WTC11 (cell line): ENCODE measurements around the gene ASIP. TPM values are rescaled to one million over a fixed set of nuclear protein-coding genes. Genes with fewer than 3 reads are reported as not detected.
"Not testable (repeated sequence)": the region's sequence is repeated elsewhere in the genome, so short reads cannot be mapped to it uniquely, and the experiment has no call there.

Experiments used
- ATAC-seq: fragments of 200-7000 bp; cut with Tn5 transposase; 2 replicates; pipeline ENCODE4 v1.10.0; 2021; ENCODE audit warnings: mild to moderate bottlenecking, moderate library complexity
- CTCF ChIA-PET: fragments of 300-600 bp; sonication (Branson Sonifier 250); formaldehyde crosslinking; loops from one replicate; lab custom pipeline; 2021; ENCODE audit warnings: antibody characterized with exemption; lab: Charles Lee
- POLR2A ChIA-PET: fragments of 350-600 bp; sonication (Branson Sonifier 250); formaldehyde crosslinking; loops from one replicate; lab custom pipeline; 2021; ENCODE audit warnings: antibody characterized with exemption; lab: Charles Lee
- DNase-seq: peaks from one replicate; pipeline ENCODE4 v3.0.0; 2021; ENCODE audit warnings: low spot score
- H3K27ac Mint-ChIP-seq: 2 replicates; pipeline ENCODE4 v1.8.0; 2021; ENCODE audit warnings: mixed read lengths
- H3K27me3 Mint-ChIP-seq: 2 replicates; pipeline ENCODE4 v1.8.0; 2021; ENCODE audit warnings: low read depth, mild to moderate bottlenecking, moderate library complexity, mixed read lengths
- H3K36me3 Mint-ChIP-seq: 2 replicates; pipeline ENCODE4 v1.8.0; 2021; ENCODE audit warnings: mixed read lengths
- H3K4me1 Mint-ChIP-seq: 2 replicates; pipeline ENCODE4 v1.8.0; 2022; ENCODE audit warnings: mixed read lengths
- H3K4me3 Mint-ChIP-seq: 2 replicates; pipeline ENCODE4 v1.8.0; 2021; ENCODE audit warnings: mild to moderate bottlenecking, moderate library complexity, mixed read lengths
- H3K9me3 Mint-ChIP-seq: 2 replicates; pipeline ENCODE4 v1.8.0; 2021; ENCODE audit warnings: mixed read lengths
- CREM ChIP-seq: sonication (generic); formaldehyde crosslinking; IDR thresholded peaks from 2 replicates; pipeline ENCODE4 v1.8.1; 2022; ENCODE audit warnings: mild to moderate bottlenecking, missing genetic modification reagents, moderate library complexity
- EMX1 ChIP-seq: fragments of 250-450 bp; sonication (Bioruptor Pico); IDR thresholded peaks from 2 replicates; pipeline ENCODE4 v1.8.0; 2021; ENCODE audit warnings: mild to moderate bottlenecking
- FOXP4 ChIP-seq: sonication (generic); formaldehyde crosslinking; IDR thresholded peaks from 2 replicates; pipeline ENCODE4 v1.8.0; 2022; ENCODE audit warnings: mild to moderate bottlenecking, missing genetic modification reagents
- GABPB1 ChIP-seq: sonication (generic); formaldehyde crosslinking; IDR thresholded peaks from 2 replicates; pipeline ENCODE4 v1.8.1; 2023; ENCODE audit warnings: mild to moderate bottlenecking, missing genetic modification reagents
- HMGA2 ChIP-seq: fragments of 250-450 bp; sonication (Bioruptor Pico); IDR thresholded peaks from 2 replicates; pipeline ENCODE4 v1.4.0; 2021; ENCODE audit warnings: mild to moderate bottlenecking, moderate library complexity
- JUN ChIP-seq: sonication (generic); formaldehyde crosslinking; IDR thresholded peaks from 2 replicates; pipeline ENCODE4 v1.8.0; 2023; ENCODE audit warnings: mild to moderate bottlenecking, missing genetic modification reagents
- MXD4 ChIP-seq: fragments of 250-450 bp; sonication (Bioruptor Pico); IDR thresholded peaks from 2 replicates; pipeline ENCODE4 v1.8.0; 2021; ENCODE audit warnings: mild to moderate bottlenecking, moderate library complexity, borderline replicate concordance
- NFE2L1 ChIP-seq: sonication (generic); formaldehyde crosslinking; IDR thresholded peaks from 2 replicates; pipeline ENCODE4 v1.8.1; 2023; ENCODE audit warnings: missing genetic modification reagents
- PRDM15 ChIP-seq: sonication (generic); formaldehyde crosslinking; IDR thresholded peaks from 2 replicates; pipeline ENCODE4 v1.8.0; 2022; ENCODE audit warnings: missing genetic modification reagents
- SOX15 ChIP-seq: fragments of 250-450 bp; sonication (Bioruptor Pico); IDR thresholded peaks from 2 replicates; pipeline ENCODE4 v1.9.0; 2021; ENCODE audit warnings: mild to moderate bottlenecking
- ZNF396 ChIP-seq: fragments of 250-450 bp; sonication (Bioruptor Pico); IDR thresholded peaks from 2 replicates; pipeline ENCODE4 v1.8.0; 2021; ENCODE audit warnings: mild to moderate bottlenecking, moderate library complexity, borderline replicate concordance
- ZNF425 ChIP-seq: fragments of 250-450 bp; sonication (Bioruptor Pico); conservative IDR thresholded peaks from 2 replicates; pipeline ENCODE4 v1.9.0; 2021; ENCODE audit warnings: mild to moderate bottlenecking
- total RNA-seq: library from RNA; stranded (reverse); gene quantifications from 3 replicates; pipeline ENCODE4 v1.2.3, GENCODE V29; 2021
- TF ChIP-seq, protein P1 (sequence below): sonication (generic); formaldehyde crosslinking; IDR thresholded peaks from 2 replicates; pipeline ENCODE4 v1.8.1; 2023; ENCODE audit warnings: mild to moderate bottlenecking, moderate library complexity, missing genetic modification reagents
- TF ChIP-seq, protein P2 (sequence below): sonication (generic); formaldehyde crosslinking; IDR thresholded peaks from 2 replicates; pipeline ENCODE4 v1.8.1; 2022; ENCODE audit warnings: low read depth, missing genetic modification reagents, borderline replicate concordance
- TF ChIP-seq, protein P3 (sequence below): sonication (generic); formaldehyde crosslinking; IDR thresholded peaks from 2 replicates; pipeline ENCODE4 v1.8.0; 2022; ENCODE audit warnings: mild to moderate bottlenecking, missing genetic modification reagents
- TF ChIP-seq, protein P4 (sequence below): sonication (generic); formaldehyde crosslinking; IDR thresholded peaks from 2 replicates; pipeline ENCODE4 v1.8.1; 2022; ENCODE audit warnings: mild to moderate bottlenecking, missing genetic modification reagents, moderate library complexity, borderline replicate concordance

Gene ASIP
- total RNA-seq, 1 experiment from 2014 or later = not detected

DNA sequence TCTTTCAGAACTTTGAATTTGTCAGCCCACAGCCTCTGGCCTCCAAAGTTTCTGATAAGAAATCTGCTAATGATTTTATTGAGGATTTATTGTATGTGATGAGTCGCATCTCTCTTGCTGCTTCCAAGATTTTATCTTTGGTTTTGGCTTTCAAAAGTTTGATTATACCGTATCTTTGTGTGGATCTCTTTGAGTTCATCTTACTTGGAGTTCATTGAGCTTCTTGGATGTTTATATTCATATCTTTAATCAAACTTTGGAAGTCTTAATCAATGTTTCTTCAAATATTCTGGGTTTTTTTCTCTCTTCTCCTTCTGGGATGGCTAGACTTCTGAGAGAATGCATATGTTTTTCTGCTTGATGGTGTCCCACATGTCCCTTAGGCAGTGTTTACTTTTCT is 3.3 kb upstream of the ASIP start (continued):
- no peak for TF ChIP-seq CREM
- no peak for TF ChIP-seq GABPB1

DNA sequence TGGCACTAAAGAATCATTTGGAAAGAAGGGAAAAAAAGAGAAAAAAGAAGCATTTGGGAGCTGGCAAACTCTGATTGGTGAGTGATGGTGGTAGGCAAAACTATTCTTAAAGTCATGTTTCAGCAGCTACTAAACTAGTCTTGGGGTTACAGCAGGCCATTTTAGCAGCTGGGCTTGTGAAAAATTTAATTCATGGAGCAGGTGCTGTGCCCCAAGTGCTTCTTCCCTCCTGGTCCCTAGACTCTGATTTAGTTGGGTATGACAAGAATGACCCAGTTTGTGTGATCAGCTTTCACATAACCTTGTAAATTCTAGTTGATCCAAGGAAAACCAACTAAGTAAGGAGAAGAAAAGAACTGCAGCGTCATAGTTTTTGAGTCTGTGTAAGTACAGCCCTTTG is 1.1 kb upstream of the ASIP start:
- H3K4me1 Mint-ChIP-seq = peaks cover 8% of the 10 kb centered on the region
- H3K9me3 Mint-ChIP-seq = peaks cover 16% of the 10 kb centered on the region
- POLR2A ChIA-PET = interaction anchor here (1.6 kb wide), 1 partner anchor 9 kb away, joined by 5 read pairs; no protein-coding TSS in a partner anchor
- CTCF ChIA-PET = interaction anchor here (0.7 to 2.8 kb wide), 4 partner anchors 16 to 283 kb away, joined by 3 to 12 read pairs (median 3); no protein-coding TSS in a partner anchor
- no peak overlapping the region for H3K4me3 Mint-ChIP-seq
- DNase-seq (no peak), ATAC-seq (no peak)
- H3K36me3 Mint-ChIP-seq = peaks cover 5% of the 10 kb centered on the region; the same call in 1 of the 2 replicates
- H3K27ac Mint-ChIP-seq = no peak overlapping the region
- TF ChIP-seq EMX1 (CRISPR knock-in tag) (no peak), MXD4 (CRISPR knock-in tag) (no peak), ZNF396 (no peak), NFE2L1 (CRISPR knock-in tag) (no peak), PRDM15 (CRISPR knock-in tag) (no peak)
- TF ChIP-seq, protein P1, sequence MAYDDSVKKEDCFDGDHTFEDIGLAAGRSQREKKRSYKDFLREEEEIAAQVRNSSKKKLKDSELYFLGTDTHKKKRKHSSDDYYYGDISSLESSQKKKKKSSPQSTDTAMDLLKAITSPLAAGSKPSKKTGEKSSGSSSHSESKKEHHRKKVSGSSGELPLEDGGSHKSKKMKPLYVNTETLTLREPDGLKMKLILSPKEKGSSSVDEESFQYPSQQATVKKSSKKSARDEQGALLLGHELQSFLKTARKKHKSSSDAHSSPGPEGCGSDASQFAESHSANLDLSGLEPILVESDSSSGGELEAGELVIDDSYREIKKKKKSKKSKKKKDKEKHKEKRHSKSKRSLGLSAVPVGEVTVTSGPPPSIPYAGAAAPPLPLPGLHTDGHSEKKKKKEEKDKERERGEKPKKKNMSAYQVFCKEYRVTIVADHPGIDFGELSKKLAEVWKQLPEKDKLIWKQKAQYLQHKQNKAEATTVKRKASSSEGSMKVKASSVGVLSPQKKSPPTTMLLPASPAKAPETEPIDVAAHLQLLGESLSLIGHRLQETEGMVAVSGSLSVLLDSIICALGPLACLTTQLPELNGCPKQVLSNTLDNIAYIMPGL (CRISPR knock-in tag) = no peak
- TF ChIP-seq, protein P2, sequence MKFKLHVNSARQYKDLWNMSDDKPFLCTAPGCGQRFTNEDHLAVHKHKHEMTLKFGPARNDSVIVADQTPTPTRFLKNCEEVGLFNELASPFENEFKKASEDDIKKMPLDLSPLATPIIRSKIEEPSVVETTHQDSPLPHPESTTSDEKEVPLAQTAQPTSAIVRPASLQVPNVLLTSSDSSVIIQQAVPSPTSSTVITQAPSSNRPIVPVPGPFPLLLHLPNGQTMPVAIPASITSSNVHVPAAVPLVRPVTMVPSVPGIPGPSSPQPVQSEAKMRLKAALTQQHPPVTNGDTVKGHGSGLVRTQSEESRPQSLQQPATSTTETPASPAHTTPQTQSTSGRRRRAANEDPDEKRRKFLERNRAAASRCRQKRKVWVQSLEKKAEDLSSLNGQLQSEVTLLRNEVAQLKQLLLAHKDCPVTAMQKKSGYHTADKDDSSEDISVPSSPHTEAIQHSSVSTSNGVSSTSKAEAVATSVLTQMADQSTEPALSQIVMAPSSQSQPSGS (CRISPR knock-in tag) = no peak
- TF ChIP-seq, protein P3, sequence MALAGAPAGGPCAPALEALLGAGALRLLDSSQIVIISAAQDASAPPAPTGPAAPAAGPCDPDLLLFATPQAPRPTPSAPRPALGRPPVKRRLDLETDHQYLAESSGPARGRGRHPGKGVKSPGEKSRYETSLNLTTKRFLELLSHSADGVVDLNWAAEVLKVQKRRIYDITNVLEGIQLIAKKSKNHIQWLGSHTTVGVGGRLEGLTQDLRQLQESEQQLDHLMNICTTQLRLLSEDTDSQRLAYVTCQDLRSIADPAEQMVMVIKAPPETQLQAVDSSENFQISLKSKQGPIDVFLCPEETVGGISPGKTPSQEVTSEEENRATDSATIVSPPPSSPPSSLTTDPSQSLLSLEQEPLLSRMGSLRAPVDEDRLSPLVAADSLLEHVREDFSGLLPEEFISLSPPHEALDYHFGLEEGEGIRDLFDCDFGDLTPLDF (CRISPR knock-in tag) = no peak
- TF ChIP-seq, all 79 proteins: peak for 0
- peaks cover 10% of the 10 kb centered on the region; the same call in 1 of the 2 replicates for H3K27me3 Mint-ChIP-seq

GRCh38 chr20:34242015-34242414 is 792 bp downstream of the ASIP start:
- H3K4me3 Mint-ChIP-seq, H3K27ac Mint-ChIP-seq, ATAC-seq, DNase-seq, H3K27me3 Mint-ChIP-seq, H3K4me1 Mint-ChIP-seq, H3K36me3 Mint-ChIP-seq: not testable (repeated sequence)
- POLR2A ChIA-PET = interaction anchor here (1.6 kb wide), 1 partner anchor 7 kb away, joined by 5 read pairs; no protein-coding TSS in a partner anchor
- TF ChIP-seq HMGA2 (CRISPR knock-in tag) = peak; percentile 94
- CTCF ChIA-PET = interaction anchor here (1.3 to 2.8 kb wide), 2 partner anchors 14 to 51 kb away, joined by 6 to 12 read pairs; no protein-coding TSS in a partner anchor
- peaks cover 16% of the 10 kb centered on the region for H3K9me3 Mint-ChIP-seq

DNA sequence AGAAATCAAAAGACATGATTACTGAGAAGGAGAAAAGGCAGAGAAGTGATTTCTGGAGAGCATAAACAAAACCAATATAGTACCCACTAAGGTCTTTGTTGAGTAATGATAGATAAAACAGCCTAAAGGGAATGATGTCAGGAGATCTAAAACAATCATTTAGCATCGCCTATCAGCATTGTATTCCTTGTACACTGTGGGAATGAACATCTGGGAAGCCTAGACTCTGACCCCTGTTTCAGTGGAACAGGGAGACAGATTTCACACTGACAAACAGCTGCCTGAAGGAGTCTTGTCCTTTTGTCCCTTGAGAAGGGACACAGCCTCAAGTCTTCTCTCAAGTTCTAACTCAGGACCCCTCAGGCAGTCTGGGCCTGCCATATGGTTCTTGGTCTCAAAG is 1.7 kb downstream of the ASIP start:
- CTCF ChIA-PET = interaction anchor here (1.5 to 2.8 kb wide), 2 partner anchors 13 to 52 kb away, joined by 3 to 12 read pairs; no protein-coding TSS in a partner anchor
- H3K27me3 Mint-ChIP-seq = peaks cover 7% of the 10 kb centered on the region; the same call in 1 of the 2 replicates
- ATAC-seq (no peak), DNase-seq (no peak)
- H3K36me3 Mint-ChIP-seq = peaks cover 5% of the 10 kb centered on the region; the same call in 1 of the 2 replicates
- H3K9me3 Mint-ChIP-seq = peaks cover 7% of the 10 kb centered on the region
- H3K27ac Mint-ChIP-seq = no peak overlapping the region
- peaks cover 8% of the 10 kb centered on the region for H3K4me1 Mint-ChIP-seq
- POLR2A ChIA-PET = no interaction called here
- H3K4me3 Mint-ChIP-seq = no peak overlapping the region
- TF ChIP-seq ZNF425 (CRISPR knock-in tag) = no peak
- TF ChIP-seq, protein P4, sequence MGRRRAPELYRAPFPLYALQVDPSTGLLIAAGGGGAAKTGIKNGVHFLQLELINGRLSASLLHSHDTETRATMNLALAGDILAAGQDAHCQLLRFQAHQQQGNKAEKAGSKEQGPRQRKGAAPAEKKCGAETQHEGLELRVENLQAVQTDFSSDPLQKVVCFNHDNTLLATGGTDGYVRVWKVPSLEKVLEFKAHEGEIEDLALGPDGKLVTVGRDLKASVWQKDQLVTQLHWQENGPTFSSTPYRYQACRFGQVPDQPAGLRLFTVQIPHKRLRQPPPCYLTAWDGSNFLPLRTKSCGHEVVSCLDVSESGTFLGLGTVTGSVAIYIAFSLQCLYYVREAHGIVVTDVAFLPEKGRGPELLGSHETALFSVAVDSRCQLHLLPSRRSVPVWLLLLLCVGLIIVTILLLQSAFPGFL = no peak
- TF ChIP-seq SOX15 (CRISPR knock-in tag) = no peak
- TF ChIP-seq JUN (CRISPR knock-in tag) = no peak
- TF ChIP-seq FOXP4 (CRISPR knock-in tag) = no peak
